Esophagus muscularis mucosa (tissue), 4 donors: Measurements from ENCODE around the gene GPR12.

Experiments
- CTCF ChIP-seq, 3 experiments: fragments of 200-600 bp in 2 of 3; fragments of 450-650 bp in 1 of 3; sonication (generic) in 2 of 3; IDR thresholded peaks; one replicate each; pipeline ENCODE4 v1.5.1; 2017 to 2019; ENCODE audit warnings: antibody characterized with exemption in 3 of 3, mild to moderate bottlenecking in 2 of 3, moderate library complexity in 1 of 3
- EP300 ChIP-seq: sonication (generic); formaldehyde crosslinking; IDR thresholded peaks from one replicate; pipeline ENCODE4 v1.6.1; 2017; ENCODE audit warnings: antibody characterized with exemption
- POLR2A ChIP-seq: fragments of 450-650 bp; IDR thresholded peaks from one replicate; pipeline ENCODE4 v1.6.1; 2017; ENCODE audit warnings: antibody characterized with exemption, moderate library complexity, mild to moderate bottlenecking, low read depth
- POLR2AphosphoS5 ChIP-seq, 2 donors: sonication (generic); formaldehyde crosslinking; IDR thresholded peaks; one replicate each; pipeline ENCODE4 v1.6.1; 2017; ENCODE audit warnings: antibody characterized with exemption in 2 of 2

GRCh38 chr13:26759249-26759906 lies 1.2 kb downstream of the GPR12 start:
- TF ChIP-seq CTCF (IDR thresholded peaks at IDR 0.05), result no peak
- TF ChIP-seq EP300, result no peak
- TF ChIP-seq POLR2A, result no peak
- TF ChIP-seq POLR2AphosphoS5 (IDR thresholded peaks at IDR 0.05), result no peak
